DOHH2 (cell line): ENCODE measurements around the gene ZNF682.
A peak's percentile ranks its signal among the peaks of the same experiment; 100 is the strongest.

ENCODE experiments used
- CTCF ChIP-seq: fragments of 200-600 bp; sonication (generic); IDR thresholded peaks from one replicate; pipeline ENCODE4 v1.5.1; 2014; ENCODE audit warnings: antibody characterized with exemption, mild to moderate bottlenecking, low read depth, low read length; ENCODE audit not compliant: poor library complexity, severe bottlenecking
- EZH2phosphoT487 ChIP-seq: fragments of 200-600 bp; sonication (generic); IDR thresholded peaks from 2 replicates; pipeline ENCODE4 v1.6.1; 2017; ENCODE audit warnings: borderline replicate concordance, mild to moderate bottlenecking, antibody characterized with exemption, low read length, moderate library complexity, mixed read lengths

- peak; percentile 24 for TF ChIP-seq CTCF
- TF ChIP-seq EZH2phosphoT487, result no peak
Measured at GRCh38 chr19:20077791-20078463, 38.6 kb upstream of the ZNF682 start, which contains the start of gene ZNF90.
